ENCODE results near the gene EMX1.

The EMX1 gene

GRCh38 chr2:72980535-72981217, 63.4 kb downstream of the EMX1 start:
- peak; percentile 45 for DNase-seq (ENCODE audit: low read depth)

- no peak for DNase-seq (ENCODE audit: low read depth)
Measured at GRCh38 chr2:72981536-72981935, 64.2 kb downstream of the EMX1 start.

- DNase-seq (ENCODE audit: low read depth): peak; percentile 8
Measured at GRCh38 chr2:72982219-72982618, 64.9 kb downstream of the EMX1 start.

GRCh38 chr2:72982781-72983499, 65.6 kb downstream of the EMX1 start:
- DNase-seq (ENCODE audit: low read depth): no peak

GRCh38 chr2:72983500-72984161, 66.3 kb downstream of the EMX1 start:
- no peak for DNase-seq (ENCODE audit: low read depth)

GRCh38 chr2:72984172-72984671, 66.9 kb downstream of the EMX1 start:
- DNase-seq (ENCODE audit: low read depth): no peak
